HepG2 (cell line): ENCODE measurements around the gene SYPL1. TPM values are rescaled to one million over a fixed set of nuclear protein-coding genes. Genes with fewer than 3 reads are reported as not detected.

ENCODE experiments used
- ARID5B ChIP-seq: IDR thresholded peaks from 2 replicates; pipeline ENCODE4 v1.4.0; 2020; ENCODE audit warnings: mild to moderate bottlenecking, missing genetic modification reagents
- ELF1 ChIP-seq: sonication (generic); formaldehyde crosslinking; IDR thresholded peaks from 2 replicates; pipeline ENCODE4 v1.4.0; 2020; ENCODE audit warnings: missing genetic modification reagents
- FOXO1 ChIP-seq: sonication (generic); formaldehyde crosslinking; IDR thresholded peaks from 2 replicates; pipeline ENCODE4 v1.4.0; 2020; ENCODE audit warnings: missing genetic modification reagents
- GATAD1 ChIP-seq: IDR thresholded peaks from 2 replicates; pipeline ENCODE4 v1.6.1; 2016; ENCODE audit warnings: missing genetic modification reagents, missing compliant biosample characterization
- HNF1A ChIP-seq, 2 experiments: sonication (generic) in 1 of 2; formaldehyde crosslinking in 1 of 2; IDR thresholded peaks; 2 replicates each; pipeline versions ENCODE4 v1.4.0 to v1.6.1; 2016 to 2020; ENCODE audit warnings: borderline replicate concordance in 1 of 2, low read depth in 1 of 2, mild to moderate bottlenecking in 1 of 2, missing genetic modification reagents in 1 of 2
- NR2F6 ChIP-seq, 2 experiments: IDR thresholded peaks; 2 replicates each; pipeline ENCODE4 v1.6.1; 2016; ENCODE audit warnings: antibody characterized with exemption in 1 of 2, mild to moderate bottlenecking in 1 of 2
- SNAI1 ChIP-seq: sonication (generic); formaldehyde crosslinking; IDR thresholded peaks from 2 replicates; pipeline ENCODE4 v1.5.0; 2020; ENCODE audit warnings: mild to moderate bottlenecking, missing genetic modification reagents, borderline replicate concordance
- SP4 ChIP-seq: sonication (generic); formaldehyde crosslinking; IDR thresholded peaks from 2 replicates; pipeline ENCODE4 v1.8.1; 2023; ENCODE audit warnings: mild to moderate bottlenecking, missing genetic modification reagents
- ZBTB3 ChIP-seq: sonication (generic); formaldehyde crosslinking; IDR thresholded peaks from 2 replicates; pipeline ENCODE4 v1.4.0; 2020; ENCODE audit warnings: low read depth, mild to moderate bottlenecking, moderate library complexity, missing genetic modification reagents, borderline replicate concordance
- ZBTB34 ChIP-seq: sonication (generic); formaldehyde crosslinking; IDR thresholded peaks from 2 replicates; pipeline ENCODE4 v1.8.0; 2022; ENCODE audit warnings: mild to moderate bottlenecking, missing genetic modification reagents
- ZBTB39 ChIP-seq: sonication (generic); formaldehyde crosslinking; IDR thresholded peaks from 2 replicates; pipeline ENCODE4 v1.5.0; 2020; ENCODE audit warnings: missing genetic modification reagents
- ZIK1 ChIP-seq: sonication (generic); formaldehyde crosslinking; IDR thresholded peaks from 2 replicates; pipeline ENCODE4 v1.5.0; 2020; ENCODE audit warnings: mild to moderate bottlenecking, low read depth, missing genetic modification reagents, borderline replicate concordance
- ZKSCAN8 ChIP-seq: IDR thresholded peaks from 2 replicates; pipeline ENCODE4 v1.6.1; 2016; ENCODE audit warnings: borderline replicate concordance, missing genetic modification reagents, missing compliant biosample characterization
- ZNF343 ChIP-seq: sonication (generic); formaldehyde crosslinking; IDR thresholded peaks from 2 replicates; pipeline ENCODE4 v1.4.0; 2020; ENCODE audit warnings: mild to moderate bottlenecking, missing genetic modification reagents
- ZNF709 ChIP-seq: sonication (generic); formaldehyde crosslinking; IDR thresholded peaks from 2 replicates; pipeline ENCODE4 v1.5.0; 2020; ENCODE audit warnings: mild to moderate bottlenecking, missing genetic modification reagents
- polyA plus RNA-seq, 8 experiments: library from polyadenylated mRNA; depleted of rRNA in 3 of 8; stranded (reverse) in 7 of 8; unstranded in 1 of 8; fragments of >200 nt; fragmentation: Illumina TruSeq in 4 of 8; extraction: Trizol in 4 of 8; gene quantifications; 2 replicates each; pipeline versions ENCODE4 v1.2.1 to v1.2.3, GENCODE V29; 2011 to 2016; ENCODE audit warnings: low read depth in 4 of 8, missing spikeins in 1 of 8, mixed read lengths in 1 of 8; ENCODE audit not compliant: insufficient read depth in 1 of 8
- total RNA-seq, 5 experiments: library from RNA; depleted of rRNA; stranded (reverse); fragments of >200 nt; fragmentation: Illumina TruSeq; extraction: Trizol; gene quantifications; 2 replicates each; pipeline ENCODE4 v1.2.3, GENCODE V29; 2016; ENCODE audit warnings: low read depth in 1 of 5

The SYPL1 gene
- total and polyA plus RNA-seq, 2 of the 13 experiments (the other 11 are each of a cell fraction or from before 2014, with no cell fraction given) = 27.5 to 40.2 TPM

- TF ChIP-seq ZBTB34 (CRISPR knock-in tag) (no peak), SNAI1 (CRISPR knock-in tag) (no peak), GATAD1 (CRISPR knock-in tag) (peak; percentile 54), ZNF343 (CRISPR knock-in tag) (peak; percentile 70), ZNF709 (CRISPR knock-in tag) (0 out of 2 replicates have a peak, but pooled peaks have one; percentile 18), ZBTB3 (0 out of 2 replicates have a peak, but pooled peaks have one; percentile 53), ELF1 (CRISPR knock-in tag) (peak; percentile 33; the same call in 1 of the 2 replicates), NR2F6 (IDR thresholded peaks at IDR 0.05) (no peak), NR2F6 (CRISPR knock-in tag; IDR thresholded peaks at IDR 0.05) (peak; percentile 25; the same call in 1 of the 2 replicates), FOXO1 (CRISPR knock-in tag) (0 out of 2 replicates have a peak, but pooled peaks have one; percentile 24), ARID5B (CRISPR knock-in tag) (peak; percentile 59; the same call in 1 of the 2 replicates), ZIK1 (peak; percentile 67; the same call in 1 of the 2 replicates), SP4 (CRISPR knock-in tag) (peak; percentile 88), ZKSCAN8 (CRISPR knock-in tag) (peak; percentile 28; the same call in 1 of the 2 replicates), ZBTB39 (CRISPR knock-in tag) (0 out of 2 replicates have a peak, but pooled peaks have one; percentile 0), HNF1A (IDR thresholded peaks at IDR 0.05; ENCODE audit: low read depth) (no peak), HNF1A (CRISPR knock-in tag; IDR thresholded peaks at IDR 0.05; ENCODE audit: borderline replicate concordance) (0 out of 2 replicates have a peak, but pooled peaks have one; percentile 19)
Observed at GRCh38 chr7:106112118-106112971, at the start of gene SYPL1 (continued).
